GM12865 (cell line): Measurements from ENCODE around the gene NFIX.

Experiments used
- DNase-seq: peaks from one replicate; pipeline ENCODE4 v3.0.0; 2010; ENCODE audit warnings: low read depth
- H3K4me3 ChIP-seq: 2 replicates; pipeline ENCODE4 v1.5.1; 2011; ENCODE audit warnings: mild to moderate bottlenecking, low read depth, low read length, control low read depth
- CTCF ChIP-seq: IDR thresholded peaks from 2 replicates; pipeline ENCODE4 v1.5.1; 2011; ENCODE audit warnings: low read length, control low read depth, low read depth, inconsistent platforms; ENCODE audit not compliant: insufficient read depth; ENCODE audit errors: missing control alignments

NFIX gene

GRCh38 chr19:13066933-13067807 lies 71.9 kb downstream of the NFIX start:
- DNase-seq: no peak
- no peak for TF ChIP-seq CTCF
- no peak overlapping the region for H3K4me3 ChIP-seq

GRCh38 chr19:13068085-13068846 lies 73.0 kb downstream of the NFIX start:
- H3K4me3 ChIP-seq: no peak overlapping the region
- TF ChIP-seq CTCF: no peak
- DNase-seq: no peak

GRCh38 chr19:13069415-13070359 lies 74.4 kb downstream of the NFIX start:
- DNase-seq: no peak
- no peak overlapping the region for H3K4me3 ChIP-seq
- TF ChIP-seq CTCF: no peak

GRCh38 chr19:13070425-13071140 lies 75.3 kb downstream of the NFIX start:
- no peak for TF ChIP-seq CTCF
- no peak for DNase-seq

GRCh38 chr19:13071444-13072187 lies 76.3 kb downstream of the NFIX start:
- no peak for DNase-seq
- H3K4me3 ChIP-seq: no peak overlapping the region
- no peak for TF ChIP-seq CTCF

More at GRCh38 chr19:13070425-13071140, 75.3 kb downstream of the NFIX start:
- no peak overlapping the region for H3K4me3 ChIP-seq
